ENCODE results near the gene ZNF687. TPM values are rescaled to one million over a fixed set of nuclear protein-coding genes. Genes with fewer than 3 reads are reported as not detected.
A peak's percentile ranks its signal among the peaks of the same experiment; 100 is the strongest.

ZNF687 gene
- total RNA-seq, 3 donors from 2014 or later, result 22.6 to 31.8 (median 29.7) TPM

- no peaks in the 10 kb centered on the region for H3K9me3 ChIP-seq
- peaks cover 11% of the 10 kb centered on the region for H3K4me1 ChIP-seq (ENCODE audit: low read depth)
- TF ChIP-seq CTCF (IDR thresholded peaks at IDR 0.05), result no peak
- ATAC-seq, result no peak
- intact Hi-C loops (cut with DNase I, micrococcal nuclease), result no loop called here
- no peak overlapping the region for H3K4me3 ChIP-seq
- no peaks in the 10 kb centered on the region for H3K36me3 ChIP-seq (ENCODE audit: low read depth)
- DNase-seq, result no peak
Measured at GRCh38 chr1:151259351-151259750, 22.7 kb upstream of the ZNF687 start.

GRCh38 chr1:151265446-151266236, 16.5 kb upstream of the ZNF687 start:
- TF ChIP-seq CTCF (IDR thresholded peaks at IDR 0.05), result no peak
- intact Hi-C loops (cut with DNase I, micrococcal nuclease), result no loop called here
- Histone ChIP-seq H3K4me1 (ENCODE audit: low read depth) (no peaks in the 10 kb centered on the region), H3K9me3 (no peaks in the 10 kb centered on the region), H3K36me3 (ENCODE audit: low read depth) (peaks cover 3% of the 10 kb centered on the region), H3K4me3 (no peak overlapping the region)
- peak; percentile 17 for ATAC-seq
- no peak for DNase-seq

- no peak for DNase-seq
- H3K4me1 ChIP-seq (ENCODE audit: low read depth), result no peaks in the 10 kb centered on the region
- ATAC-seq, result no peak
- H3K36me3 ChIP-seq (ENCODE audit: low read depth), result peaks cover 3% of the 10 kb centered on the region
- intact Hi-C loops (cut with DNase I, micrococcal nuclease), result no loop called here
- no peak for TF ChIP-seq CTCF (IDR thresholded peaks at IDR 0.05)
- H3K4me3 ChIP-seq, result no peak overlapping the region
- no peaks in the 10 kb centered on the region for H3K9me3 ChIP-seq
Measured at GRCh38 chr1:151266315-151266714, 15.8 kb upstream of the ZNF687 start.

GRCh38 chr1:151266821-151267220, 15.3 kb upstream of the ZNF687 start:
- Histone ChIP-seq H3K9me3 (no peaks in the 10 kb centered on the region), H3K4me1 (ENCODE audit: low read depth) (no peaks in the 10 kb centered on the region), H3K4me3 (no peak overlapping the region), H3K36me3 (ENCODE audit: low read depth) (peaks cover 3% of the 10 kb centered on the region)
- no peak for TF ChIP-seq CTCF (IDR thresholded peaks at IDR 0.05)
- DNase-seq (no peak), ATAC-seq (no peak)
- intact Hi-C loops (cut with DNase I, micrococcal nuclease), result no loop called here

GRCh38 chr1:151267760-151268159, 14.3 kb upstream of the ZNF687 start:
- TF ChIP-seq CTCF (IDR thresholded peaks at IDR 0.05), result no peak
- Histone ChIP-seq H3K36me3 (ENCODE audit: low read depth) (peaks cover 3% of the 10 kb centered on the region), H3K9me3 (no peaks in the 10 kb centered on the region), H3K4me3 (no peak overlapping the region), H3K4me1 (ENCODE audit: low read depth) (no peaks in the 10 kb centered on the region)
- DNase-seq (no peak), ATAC-seq (no peak)
- intact Hi-C loops (cut with DNase I, micrococcal nuclease), result no loop called here
